SJCRH30 (cell line): ENCODE measurements around the gene H2BW2. TPM values are rescaled to one million over a fixed set of nuclear protein-coding genes. Genes with fewer than 3 reads are reported as not detected.
"Not testable (repeated sequence)": the region's sequence is repeated elsewhere in the genome, so short reads cannot be mapped to it uniquely, and the experiment has no call there.

Experiments
- DNase-seq, 2 experiments: peaks; one replicate each; pipeline ENCODE4 v3.0.0-alpha.2; 2015 to 2020
- H3K27ac ChIP-seq: fragments of 250-450 bp; sonication (Bioruptor Pico); 2 replicates; pipeline ENCODE4 v1.5.1; 2020; ENCODE audit warnings: mild to moderate bottlenecking, moderate library complexity
- H3K27me3 ChIP-seq: fragments of 250-450 bp; sonication (Bioruptor Pico); 2 replicates; pipeline ENCODE4 v1.5.1; 2020; ENCODE audit warnings: mild to moderate bottlenecking, moderate library complexity
- H3K36me3 ChIP-seq: fragments of 250-450 bp; sonication (Bioruptor Pico); 2 replicates; pipeline ENCODE4 v1.5.1; 2020; ENCODE audit warnings: mild to moderate bottlenecking, moderate library complexity
- H3K4me1 ChIP-seq: fragments of 250-450 bp; sonication (Bioruptor Pico); 2 replicates; pipeline ENCODE4 v1.5.1; 2020; ENCODE audit warnings: mild to moderate bottlenecking, moderate library complexity
- H3K4me3 ChIP-seq: fragments of 250-450 bp; sonication (Bioruptor Pico); 2 replicates; pipeline ENCODE4 v1.5.1; 2020; ENCODE audit warnings: mild to moderate bottlenecking, moderate library complexity
- H3K9me3 ChIP-seq: fragments of 250-450 bp; sonication (Bioruptor Pico); replicated peaks from 2 replicates; pipeline ENCODE4 v1.5.1; 2020; ENCODE audit warnings: mild to moderate bottlenecking, moderate library complexity
- total RNA-seq: library from RNA; depleted of rRNA; stranded (reverse); fragments of >200 nt; shearing (Covaris generic); gene quantifications from 2 replicates; pipeline ENCODE4 v1.2.3, GENCODE V29; 2014; rRNA removed

The H2BW2 gene
- not detected in 2 replicates for total RNA-seq

DNA sequence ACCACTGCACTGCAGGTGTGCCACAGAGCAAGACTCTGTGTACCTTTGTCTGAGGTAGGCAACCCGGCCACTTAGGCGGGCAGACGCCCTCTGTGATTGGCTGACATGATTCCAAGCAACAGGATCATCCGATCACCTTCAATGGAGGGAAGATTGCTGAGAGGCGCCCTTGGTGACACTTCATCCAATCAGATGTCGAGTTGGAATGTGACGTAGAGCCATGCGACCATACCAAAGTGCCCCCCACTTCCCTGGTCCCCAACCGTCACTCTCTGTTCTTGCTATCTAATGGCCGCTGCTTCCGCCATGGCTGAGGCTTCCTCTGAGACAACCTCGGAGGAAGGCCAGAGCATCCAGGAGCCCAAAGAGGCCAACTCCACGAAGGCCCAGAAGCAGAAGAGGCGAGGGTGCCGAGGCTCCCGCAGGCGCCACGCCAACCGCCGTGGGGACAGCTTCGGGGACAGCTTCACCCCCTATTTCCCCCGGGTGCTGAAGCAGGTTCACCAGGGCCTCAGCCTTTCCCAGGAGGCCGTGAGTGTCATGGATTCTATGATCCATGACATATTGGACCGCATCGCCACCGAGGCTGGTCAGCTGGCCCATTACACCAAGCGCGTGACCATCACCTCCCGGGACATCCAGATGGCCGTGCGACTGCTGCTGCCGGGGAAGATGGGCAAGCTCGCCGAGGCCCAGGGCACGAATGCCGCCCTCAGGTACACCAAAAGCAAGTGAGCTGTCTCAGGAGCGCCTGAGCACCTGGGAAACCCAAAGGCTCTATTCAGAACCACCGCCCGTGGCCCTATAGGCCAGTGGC, at the start of gene H2BW2:
Gene H2BW2 (plus strand): TSS at position 268 of the 817 bp plus-strand sequence. CDS start 39 bp downstream, at position 307.
- DNase-seq: no peak
- no peaks in the 10 kb centered on the region for H3K36me3 ChIP-seq
- H3K4me1 ChIP-seq: no peaks in the 10 kb centered on the region
- no peak within 1 kb of the TSS for H3K4me3 ChIP-seq
- H3K27ac ChIP-seq: no peak within 1 kb of the TSS
- H3K27me3 ChIP-seq: no peaks in the 10 kb centered on the region
- H3K9me3 ChIP-seq: no peaks in the 10 kb centered on the region

DNA sequence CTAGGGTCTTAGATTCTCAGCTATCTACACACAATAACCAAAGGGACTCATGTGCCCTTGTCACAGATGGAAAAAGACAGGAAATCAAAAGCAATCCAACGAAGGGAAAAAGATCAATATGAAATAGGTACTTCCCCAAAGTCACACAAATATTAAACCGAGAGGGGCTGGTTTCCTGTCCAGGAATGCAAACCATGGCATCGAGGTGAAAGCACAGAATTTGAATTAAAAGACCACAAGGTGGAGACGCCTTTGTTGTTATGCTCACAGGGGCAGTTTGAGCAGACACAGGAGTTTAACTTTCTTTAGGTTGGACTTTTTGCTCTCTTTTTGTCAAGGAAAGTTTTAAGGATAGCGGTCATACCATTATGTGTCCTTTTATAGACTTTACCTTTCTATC, 40.5 kb upstream of the H2BW2 start:
- Histone ChIP-seq H3K27ac (no peak overlapping the region), H3K9me3 (no peaks in the 10 kb centered on the region), H3K36me3 (no peaks in the 10 kb centered on the region), H3K27me3 (no peaks in the 10 kb centered on the region), H3K4me1 (no peaks in the 10 kb centered on the region), H3K4me3 (no peak overlapping the region)
- DNase-seq: no peak

DNA sequence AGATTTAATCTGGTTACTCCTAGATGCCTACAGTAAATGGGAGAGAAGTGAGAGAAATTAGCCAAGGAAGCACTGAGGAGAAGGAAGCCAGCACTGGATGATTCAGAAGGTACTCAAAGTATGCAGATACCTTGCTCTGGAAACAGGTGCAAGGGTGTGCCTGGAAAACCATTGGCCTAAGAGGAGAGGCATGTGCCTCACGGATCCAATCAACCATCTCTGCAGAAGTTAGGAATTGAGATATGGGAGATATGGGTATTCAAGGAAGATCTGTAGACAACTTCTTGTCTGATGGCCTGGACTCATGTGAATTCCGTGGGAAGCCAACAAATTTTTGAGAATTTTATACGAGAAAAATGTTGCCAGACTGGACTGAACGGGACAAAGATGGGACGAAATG, 30.9 kb upstream of the H2BW2 start:
- DNase-seq: no peak
- Histone ChIP-seq H3K27ac (no peak overlapping the region), H3K27me3 (no peaks in the 10 kb centered on the region), H3K4me3 (no peak overlapping the region), H3K36me3 (no peaks in the 10 kb centered on the region), H3K9me3 (no peaks in the 10 kb centered on the region), H3K4me1 (no peaks in the 10 kb centered on the region)

DNA sequence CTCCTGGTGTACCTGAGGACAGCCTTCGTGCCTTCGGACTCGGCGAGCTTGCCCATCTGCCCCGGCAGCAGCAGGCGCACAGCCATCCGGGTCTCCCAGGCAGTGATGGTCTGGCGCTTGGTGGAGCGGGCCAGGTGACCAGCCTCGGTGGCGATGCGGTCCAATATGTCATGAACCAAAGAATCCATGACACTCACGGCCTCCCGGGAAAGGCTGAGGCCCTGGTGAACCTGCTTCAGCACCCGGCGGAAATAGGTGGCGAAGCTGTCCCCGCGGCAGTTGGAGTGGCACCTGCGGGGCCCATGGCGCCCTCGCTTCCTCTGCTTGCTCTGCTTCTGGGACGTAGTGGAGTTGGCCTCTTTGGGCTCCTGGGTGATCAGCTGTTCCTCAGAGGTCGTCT, 26.6 kb upstream of the H2BW2 start:
- H3K4me1 ChIP-seq: no peaks in the 10 kb centered on the region

DNA sequence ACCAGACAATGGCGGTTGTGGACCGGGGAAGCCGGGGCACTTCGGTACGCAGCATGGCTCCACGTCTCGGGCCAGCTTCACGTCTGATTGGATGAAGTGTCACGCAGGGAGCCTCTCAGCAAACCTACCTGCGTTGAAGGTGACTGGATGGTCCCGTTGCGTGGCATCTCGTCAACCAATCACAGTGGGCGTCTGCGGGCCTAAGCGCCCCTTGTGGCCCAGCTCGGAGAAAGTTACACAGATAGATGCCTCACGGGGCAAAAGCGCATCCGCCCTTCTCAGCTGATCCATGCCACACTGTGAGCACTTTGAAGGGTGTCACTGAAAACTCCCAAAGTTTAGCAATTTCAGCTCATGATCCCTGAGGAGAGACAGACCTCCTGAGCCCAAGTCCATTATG, 26.1 kb upstream of the H2BW2 start, which contains the start of gene H2BW1:
Gene H2BW1 (minus strand): TSS at position 103 of the 400 bp plus-strand sequence. CDS start 132 bp downstream, outside the sequence.
- Histone ChIP-seq H3K27me3 (no peaks in the 10 kb centered on the region), H3K9me3 (no peaks in the 10 kb centered on the region), H3K27ac (no peak within 1 kb of the TSS), H3K4me3 (no peak within 1 kb of the TSS), H3K4me1 (no peaks in the 10 kb centered on the region), H3K36me3 (no peaks in the 10 kb centered on the region)
- DNase-seq: no peak

More for the DNA sequence above, 26.6 kb upstream of the H2BW2 start:
- Histone ChIP-seq H3K36me3 (no peaks in the 10 kb centered on the region), H3K9me3 (no peaks in the 10 kb centered on the region), H3K27me3 (no peaks in the 10 kb centered on the region), H3K4me3 (no peak overlapping the region), H3K27ac (no peak overlapping the region)
- DNase-seq: no peak

DNA sequence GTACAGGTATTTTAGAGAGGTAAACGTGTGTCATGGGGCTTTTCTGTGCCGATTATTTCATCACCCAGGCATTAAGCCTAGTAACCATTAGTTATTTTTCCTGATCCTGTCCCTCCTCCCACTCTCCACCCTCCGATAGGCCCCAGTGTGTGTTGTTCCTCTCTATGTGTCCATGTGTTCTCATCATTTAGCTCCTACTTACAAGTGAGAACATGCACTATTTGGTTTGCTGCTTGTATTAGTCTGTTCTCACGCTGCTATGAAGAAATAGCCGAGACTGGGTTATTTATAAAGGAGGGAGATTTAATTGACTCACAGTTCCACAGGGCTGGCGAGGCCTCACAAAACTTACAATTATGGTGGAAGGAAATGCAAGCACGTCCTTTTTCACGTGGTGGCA, 24.2 kb upstream of the H2BW2 start:
- not testable (repeated sequence) for H3K27ac ChIP-seq, H3K4me3 ChIP-seq, H3K36me3 ChIP-seq, DNase-seq, H3K27me3 ChIP-seq, H3K9me3 ChIP-seq, H3K4me1 ChIP-seq

DNA sequence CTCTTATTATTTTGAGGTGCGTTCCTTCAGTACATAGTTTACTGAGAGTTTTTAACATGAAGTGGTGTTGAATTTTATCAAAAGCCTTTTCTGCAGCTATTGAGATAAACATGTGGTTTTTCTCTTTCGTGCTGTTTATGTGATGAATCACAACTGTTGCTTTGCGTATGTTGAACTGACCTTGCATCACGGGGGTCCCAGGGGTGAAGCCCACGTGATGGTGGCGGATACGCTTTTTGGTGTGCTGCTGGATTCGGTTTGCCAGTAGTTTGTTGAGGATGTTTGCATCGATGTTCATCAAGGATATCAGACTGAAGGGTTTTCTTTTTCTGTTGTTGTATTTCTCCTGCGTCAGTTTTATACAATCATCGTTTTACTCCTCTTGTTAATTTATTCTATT, 21.6 kb upstream of the H2BW2 start:
- no peak for DNase-seq

DNA sequence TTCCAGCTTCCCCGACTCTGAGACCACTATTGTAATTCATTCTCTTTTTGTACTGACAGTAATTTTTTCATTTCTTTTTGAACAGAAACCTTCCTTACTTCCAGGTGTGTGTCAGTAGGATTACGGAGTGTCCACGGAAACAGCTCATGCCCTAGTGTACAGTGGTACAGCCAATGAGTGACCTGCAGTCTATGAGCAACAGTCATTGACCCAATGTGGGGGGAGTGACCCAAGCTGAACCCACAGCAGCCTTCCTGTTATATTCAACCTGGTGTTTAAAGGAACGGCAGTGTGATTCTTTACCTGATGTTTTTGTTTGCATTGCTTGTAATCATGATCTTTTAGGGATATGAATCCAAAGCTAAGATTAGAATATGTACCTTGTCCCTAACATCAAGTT, 1.2 kb downstream of the H2BW2 start:
- Histone ChIP-seq H3K4me1 (no peaks in the 10 kb centered on the region), H3K27ac (no peak overlapping the region), H3K36me3 (no peaks in the 10 kb centered on the region), H3K27me3 (no peaks in the 10 kb centered on the region), H3K9me3 (no peaks in the 10 kb centered on the region), H3K4me3 (no peak overlapping the region)
- DNase-seq: no peak

More for the DNA sequence above, 21.6 kb upstream of the H2BW2 start:
- Histone ChIP-seq H3K36me3 (no peaks in the 10 kb centered on the region), H3K27me3 (no peaks in the 10 kb centered on the region), H3K27ac (no peak overlapping the region), H3K4me1 (no peaks in the 10 kb centered on the region), H3K4me3 (no peak overlapping the region), H3K9me3 (no peaks in the 10 kb centered on the region)

DNA sequence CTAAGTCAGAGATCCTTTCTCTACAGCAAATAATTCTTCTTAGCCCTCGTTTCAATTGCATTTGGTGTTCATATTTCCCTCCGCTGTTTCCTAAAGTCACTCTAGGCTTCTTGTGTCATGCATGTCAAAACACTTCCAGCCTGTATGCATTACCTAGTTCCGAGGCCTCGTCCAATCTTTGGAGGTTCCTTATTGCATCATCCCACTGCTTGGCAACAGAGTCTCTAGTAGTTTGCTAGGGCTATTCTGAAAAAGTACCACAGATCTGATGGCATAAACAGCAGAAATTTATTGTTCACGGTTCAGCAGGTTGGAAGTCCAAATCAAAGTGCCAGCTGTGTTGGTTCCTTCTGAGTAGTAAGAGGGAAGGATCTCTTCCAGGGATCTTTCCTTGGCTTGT, 5.9 kb downstream of the H2BW2 start:
- H3K9me3 ChIP-seq: no peaks in the 10 kb centered on the region
- H3K4me3 ChIP-seq: no peak overlapping the region
- no peak overlapping the region for H3K27ac ChIP-seq
- no peaks in the 10 kb centered on the region for H3K4me1 ChIP-seq
- H3K36me3 ChIP-seq: no peaks in the 10 kb centered on the region
- no peak for DNase-seq
- no peaks in the 10 kb centered on the region for H3K27me3 ChIP-seq

DNA sequence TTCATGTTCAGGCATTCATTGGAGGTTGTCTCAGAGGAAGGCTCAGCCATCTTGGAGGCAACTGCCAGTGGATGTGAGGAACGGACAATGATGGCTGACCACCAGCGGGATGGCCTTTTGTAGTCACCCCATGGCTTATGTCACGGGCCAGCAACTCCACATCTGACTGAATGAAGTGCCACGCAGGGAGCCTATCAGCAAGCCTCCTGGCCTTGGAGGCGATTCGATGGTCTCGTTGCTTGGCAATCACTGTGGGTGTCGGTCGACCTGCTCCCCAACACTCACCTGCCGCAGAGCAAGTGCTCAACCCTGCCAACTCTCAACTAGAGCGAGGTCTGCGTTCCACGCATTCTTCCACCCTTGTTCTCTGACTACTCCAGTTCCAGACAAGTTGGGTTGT, 7.4 kb downstream of the H2BW2 start:
- H3K36me3 ChIP-seq: no peaks in the 10 kb centered on the region
- no peaks in the 10 kb centered on the region for H3K4me1 ChIP-seq
- DNase-seq: no peak
- H3K9me3 ChIP-seq: no peaks in the 10 kb centered on the region
- no peaks in the 10 kb centered on the region for H3K27me3 ChIP-seq
- no peak overlapping the region for H3K4me3 ChIP-seq
- no peak overlapping the region for H3K27ac ChIP-seq

DNA sequence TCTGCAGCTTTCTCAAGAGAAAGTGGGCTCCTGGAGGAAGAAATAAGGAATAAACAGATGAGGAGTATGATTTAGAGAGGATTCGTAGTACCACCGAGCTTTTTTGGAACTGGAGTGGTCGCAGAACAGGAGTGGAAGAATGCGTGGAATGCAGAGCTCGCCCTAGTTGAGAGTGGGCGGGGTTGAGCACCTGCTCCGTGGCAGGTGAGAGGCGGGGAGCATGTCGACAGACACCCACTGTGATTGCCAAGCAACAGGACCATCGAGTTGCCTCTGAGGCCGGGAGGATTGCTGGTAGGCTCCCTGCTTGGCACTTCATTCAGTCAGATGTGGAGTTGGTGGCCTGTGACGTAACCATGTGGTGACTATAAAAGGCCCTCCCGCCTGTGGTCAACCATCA, 15.2 kb downstream of the H2BW2 start:
- not testable (repeated sequence) for H3K4me3 ChIP-seq, DNase-seq, H3K36me3 ChIP-seq, H3K9me3 ChIP-seq, H3K4me1 ChIP-seq, H3K27me3 ChIP-seq, H3K27ac ChIP-seq

DNA sequence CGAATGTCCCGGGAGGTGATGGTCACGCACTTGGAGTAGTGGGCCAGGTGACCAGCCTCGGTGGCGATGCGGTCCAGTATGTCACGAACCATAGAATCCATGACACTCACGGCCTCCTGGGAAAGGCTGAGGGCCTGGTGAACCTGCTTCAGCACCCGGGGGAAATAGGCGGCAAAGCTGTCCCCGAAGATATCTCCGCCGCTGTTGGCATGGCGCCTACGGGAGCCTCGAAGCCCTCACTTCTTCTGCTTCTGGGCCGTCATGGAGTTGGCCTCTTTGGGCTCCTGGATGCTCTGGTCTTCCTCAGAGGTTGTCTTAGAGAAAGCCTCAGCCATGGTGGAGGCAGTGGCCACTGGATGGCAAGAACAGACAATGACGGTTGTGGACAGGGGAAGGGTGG, 22.9 kb downstream of the H2BW2 start:
- H3K9me3 ChIP-seq, H3K27me3 ChIP-seq, H3K27ac ChIP-seq, H3K36me3 ChIP-seq, DNase-seq, H3K4me3 ChIP-seq, H3K4me1 ChIP-seq: not testable (repeated sequence)

DNA sequence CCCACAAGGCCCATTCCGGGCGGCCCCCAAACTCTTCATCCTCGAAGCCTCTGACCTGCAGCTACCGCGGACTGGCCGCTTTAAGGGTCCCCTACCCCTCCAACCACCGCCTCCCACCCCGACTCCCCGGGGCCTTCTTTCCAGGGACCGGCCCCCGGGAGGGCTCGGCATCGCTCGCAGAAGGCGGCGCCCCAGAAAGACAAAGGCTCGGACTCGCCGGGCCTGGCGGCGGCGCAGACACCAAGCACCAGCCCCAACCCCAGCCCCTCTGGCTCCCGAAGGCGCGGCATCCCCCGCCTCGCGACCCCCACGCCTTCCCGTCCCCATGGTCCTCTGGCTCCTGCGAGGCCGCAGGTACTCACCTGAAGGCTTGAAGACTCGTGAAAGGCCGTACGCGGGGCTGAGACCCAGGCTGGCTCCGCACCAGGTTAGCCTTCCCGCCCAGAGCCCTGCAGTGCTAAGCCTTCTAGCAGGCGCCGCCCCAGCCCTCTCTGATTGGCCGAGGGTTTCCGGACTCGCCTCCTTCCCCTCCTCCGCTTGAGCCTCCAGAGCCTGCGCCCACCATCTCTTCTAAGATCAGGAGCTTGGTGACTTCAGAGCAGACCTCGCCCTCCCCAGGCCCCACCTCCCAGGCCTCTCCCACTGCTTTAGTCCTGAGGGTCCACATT, 36.2 kb downstream of the H2BW2 start, which contains the start of gene TMSB15C:
Gene TMSB15C (minus strand): TSS at position 459 of the 668 bp plus-strand sequence.
- DNase-seq, H3K9me3 ChIP-seq, H3K36me3 ChIP-seq, H3K27ac ChIP-seq, H3K4me3 ChIP-seq, H3K4me1 ChIP-seq, H3K27me3 ChIP-seq: not testable (repeated sequence)

DNA sequence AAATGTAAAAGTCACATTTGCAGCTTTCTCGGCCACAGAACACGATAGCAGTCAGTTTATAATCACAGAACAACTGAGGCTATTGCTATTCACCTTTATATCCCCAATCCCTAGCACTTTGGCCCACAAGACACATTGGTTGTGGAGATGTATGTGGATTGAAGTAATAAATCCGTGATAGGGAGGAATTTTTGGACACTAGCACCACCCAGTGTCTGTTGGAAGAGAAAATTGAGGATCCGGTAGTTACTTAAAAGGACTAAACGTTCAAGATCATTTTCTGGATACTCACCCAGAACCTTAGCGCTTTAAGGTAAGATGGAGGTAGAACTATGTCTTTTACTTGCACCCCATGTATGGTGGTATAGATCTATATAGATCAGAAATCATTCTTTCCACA, 38.1 kb downstream of the H2BW2 start:
- H3K4me3 ChIP-seq, H3K4me1 ChIP-seq, H3K27ac ChIP-seq, H3K9me3 ChIP-seq, H3K36me3 ChIP-seq, DNase-seq, H3K27me3 ChIP-seq: not testable (repeated sequence)

DNA sequence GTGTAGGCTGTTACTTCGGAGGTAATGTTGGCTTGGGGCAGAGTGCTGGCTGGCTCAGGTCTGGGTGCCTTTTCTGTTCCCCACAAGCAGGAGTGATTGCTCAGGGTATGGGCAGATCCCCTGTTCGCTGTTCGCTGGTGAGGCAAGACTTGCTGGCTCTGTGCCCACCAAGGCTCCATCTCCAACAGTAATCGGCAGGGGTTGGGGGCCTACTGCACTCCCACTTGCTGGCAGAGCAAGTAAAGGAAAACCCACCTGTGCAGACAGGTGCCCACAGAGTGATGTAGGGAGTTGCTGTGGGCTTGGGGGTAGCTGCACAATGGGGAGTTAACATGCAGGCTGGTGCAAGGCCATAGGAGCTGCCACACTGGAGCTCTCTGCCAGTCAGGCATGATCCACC, 44.3 kb downstream of the H2BW2 start:
- Histone ChIP-seq H3K4me1 (no peaks in the 10 kb centered on the region), H3K27ac (no peak overlapping the region), H3K36me3 (no peaks in the 10 kb centered on the region), H3K27me3 (no peaks in the 10 kb centered on the region), H3K9me3 (no peaks in the 10 kb centered on the region), H3K4me3 (no peak overlapping the region)
- DNase-seq: no peak
